Stimulated activated CD4-positive, alpha-beta T cell treated with anti-CD3 and anti-CD28 coated beads, Interleukin-4, amount 100 ng/mL, for 1 hour (primary cell): ENCODE results near the gene RFTN1.

ENCODE experiments used
- DNase-seq: peaks from one replicate; pipeline ENCODE4 v3.0.0-alpha.2; 2020

The RFTN1 gene

DNA sequence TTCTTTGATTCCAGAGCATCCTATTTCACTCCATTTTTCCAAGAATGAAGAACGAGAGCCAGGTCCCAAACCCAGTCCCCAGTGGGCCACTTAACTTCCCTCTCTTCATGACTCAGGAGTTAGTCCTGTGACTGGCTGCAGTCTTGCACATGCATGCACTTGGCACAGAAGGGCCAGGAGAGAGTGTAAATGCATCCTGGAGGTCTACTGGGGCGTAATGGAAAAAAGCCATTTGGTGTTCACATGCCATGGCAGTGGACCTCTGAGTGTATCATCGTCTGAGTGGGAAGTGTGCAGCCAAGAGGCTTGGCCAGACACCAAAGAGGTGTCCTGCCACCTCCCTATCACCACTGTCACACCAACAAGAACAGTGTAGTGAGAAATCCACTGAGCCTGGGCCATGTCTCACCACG lies 15.1 kb upstream of the RFTN1 start:
- no peak for DNase-seq

DNA sequence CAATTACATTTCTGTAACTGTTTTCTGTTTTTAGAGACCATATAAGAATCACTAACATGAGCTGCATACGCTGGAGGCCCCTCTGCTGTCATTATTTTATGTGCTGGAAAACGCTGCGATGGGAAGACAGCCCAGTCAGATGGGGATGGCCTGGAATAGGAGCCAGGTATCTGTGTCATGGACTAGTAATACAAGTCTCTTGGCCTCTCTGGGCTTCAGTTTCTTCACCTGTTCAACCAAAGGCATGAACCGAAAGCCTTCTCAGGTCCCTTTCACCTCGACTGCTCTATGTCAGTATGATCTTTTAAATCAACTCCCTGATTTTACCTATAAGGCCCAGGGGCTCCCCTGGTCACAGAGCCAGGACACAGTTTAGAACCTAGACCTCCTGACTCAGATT lies 14.6 kb upstream of the RFTN1 start:
- DNase-seq = no peak

DNA sequence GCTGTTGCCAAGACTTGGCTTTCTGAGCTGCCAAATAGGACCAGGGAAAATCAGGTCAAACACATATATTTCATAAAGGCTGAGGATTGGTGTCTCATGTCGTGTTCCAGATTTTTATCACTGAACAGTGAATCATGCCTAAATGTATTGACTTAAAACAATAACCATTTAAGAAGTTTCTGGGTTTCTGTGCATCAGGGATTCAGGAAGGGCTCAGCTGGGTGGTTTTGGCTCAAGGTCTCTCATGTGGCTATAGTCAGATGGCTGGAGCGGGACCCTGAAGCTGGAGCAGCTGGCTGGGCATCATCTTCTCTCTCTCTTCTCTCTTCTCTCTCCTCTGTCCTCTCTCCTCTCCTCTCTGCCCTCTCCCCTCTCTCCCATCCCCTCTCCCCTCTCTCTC lies 10.7 kb upstream of the RFTN1 start:
- DNase-seq = no peak

DNA sequence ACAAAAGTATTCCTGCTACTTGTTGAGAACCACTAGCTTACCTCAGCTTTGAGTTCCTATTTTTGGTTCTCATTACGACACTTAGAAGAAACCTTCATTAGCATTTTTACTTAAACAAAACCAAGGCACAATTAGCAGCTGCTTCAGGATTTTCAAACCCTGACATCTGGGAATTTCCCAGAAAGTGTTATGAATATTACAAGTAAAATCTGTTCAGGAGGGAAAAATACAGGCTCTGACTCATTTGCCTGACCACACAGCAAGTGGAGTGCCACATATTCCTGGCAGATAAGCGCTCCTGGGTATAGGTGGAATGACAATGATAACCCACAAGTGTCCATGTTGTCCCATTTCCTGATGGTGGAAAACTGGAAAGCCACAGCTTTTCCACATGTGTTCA lies 10.3 kb upstream of the RFTN1 start:
- no peak for DNase-seq

DNA sequence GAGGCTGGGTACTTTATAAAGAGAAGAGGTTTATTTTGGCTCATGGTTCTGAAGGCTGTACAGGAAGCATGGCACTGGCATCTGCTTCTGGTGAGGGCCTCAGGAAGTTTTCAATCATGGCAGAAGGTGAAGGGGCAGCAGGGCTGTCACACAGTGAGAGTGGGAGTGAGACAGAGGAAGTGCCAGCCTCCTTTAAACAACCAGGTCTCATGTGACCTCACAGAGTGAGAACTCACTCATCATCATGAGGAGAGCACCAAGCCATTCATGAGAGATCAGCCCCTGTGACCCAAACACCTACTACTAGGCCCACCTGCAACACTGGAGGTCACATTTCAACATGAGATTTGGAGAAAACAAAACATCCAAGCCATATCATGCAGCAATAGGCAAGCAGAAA lies 9.3 kb upstream of the RFTN1 start:
- no peak for DNase-seq

DNA sequence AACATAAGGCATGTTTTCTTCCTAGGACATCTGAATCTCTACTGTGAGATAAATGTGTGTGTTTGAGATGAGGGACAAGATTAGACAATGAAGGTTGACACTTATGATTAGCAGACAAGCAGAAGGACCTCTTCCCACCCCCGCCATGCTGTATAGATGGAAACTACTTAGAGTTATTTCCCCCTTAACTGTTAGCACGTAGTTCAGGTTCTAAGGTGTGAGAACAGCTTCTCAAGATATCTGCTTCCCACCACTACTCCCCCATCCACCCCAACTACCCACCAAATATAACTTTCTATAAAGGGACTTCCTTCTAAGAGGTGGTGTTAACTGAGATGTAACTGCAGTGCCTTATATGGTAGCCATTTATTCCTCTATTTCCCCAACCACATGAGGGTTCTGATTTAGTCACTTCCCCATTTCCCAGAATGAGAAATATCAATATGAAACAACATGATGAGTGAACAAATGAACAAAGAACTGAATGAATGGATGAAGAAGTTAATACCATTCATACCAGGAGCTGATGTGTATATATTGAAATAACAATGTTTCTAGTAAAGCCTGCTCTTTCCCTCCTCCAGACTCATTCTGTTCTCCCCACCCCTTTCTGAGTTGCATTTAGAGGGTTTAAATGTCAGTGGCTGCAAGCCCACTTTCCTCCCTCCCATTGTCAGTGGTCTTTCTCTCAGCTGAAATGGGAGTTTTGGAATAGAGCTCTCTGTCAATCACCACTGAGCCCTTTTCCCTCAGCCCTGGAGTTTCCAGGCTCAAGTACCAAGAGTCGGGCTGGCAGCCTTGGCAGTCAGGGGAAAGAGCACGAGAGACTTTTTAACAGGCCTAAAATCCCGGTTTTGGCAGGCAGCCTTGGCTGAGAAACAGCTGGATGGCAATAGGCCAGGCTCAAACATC lies 7.7 kb upstream of the RFTN1 start:
- no peak for DNase-seq

DNA sequence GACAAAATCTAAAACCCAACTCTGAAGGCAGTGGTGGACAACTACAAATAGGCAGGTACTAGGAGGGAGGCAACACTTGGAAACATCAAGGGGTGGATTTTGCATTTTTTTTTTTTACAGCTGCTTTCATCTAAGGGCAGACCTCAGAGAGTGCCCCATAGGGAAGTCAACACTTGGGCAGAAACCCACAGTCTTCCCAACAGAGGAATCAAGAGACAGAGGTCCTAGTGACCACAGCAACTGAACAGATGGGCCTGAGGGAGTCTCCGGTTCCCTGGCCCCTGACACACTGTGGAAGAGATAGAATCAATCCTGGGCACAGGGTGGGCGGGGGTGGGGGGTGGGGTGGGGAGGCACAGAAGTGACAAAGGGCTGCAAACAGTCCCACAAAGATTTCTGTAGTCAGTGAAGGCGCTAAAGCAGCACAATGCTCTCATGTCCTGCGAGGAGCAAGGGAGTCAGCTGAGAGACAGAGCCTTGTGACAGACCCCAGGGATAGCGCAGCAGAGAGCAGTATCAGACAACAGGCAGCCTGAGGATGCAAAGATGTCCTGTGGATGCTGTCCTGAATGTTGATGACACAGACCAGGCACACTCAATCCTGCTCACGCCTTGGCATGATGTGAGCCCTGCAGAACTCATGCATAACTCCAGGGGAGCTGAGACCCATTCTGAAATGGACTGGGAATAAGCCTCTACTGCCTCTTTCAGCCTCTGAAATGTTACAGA lies 6.9 kb upstream of the RFTN1 start:
- no peak for DNase-seq

DNA sequence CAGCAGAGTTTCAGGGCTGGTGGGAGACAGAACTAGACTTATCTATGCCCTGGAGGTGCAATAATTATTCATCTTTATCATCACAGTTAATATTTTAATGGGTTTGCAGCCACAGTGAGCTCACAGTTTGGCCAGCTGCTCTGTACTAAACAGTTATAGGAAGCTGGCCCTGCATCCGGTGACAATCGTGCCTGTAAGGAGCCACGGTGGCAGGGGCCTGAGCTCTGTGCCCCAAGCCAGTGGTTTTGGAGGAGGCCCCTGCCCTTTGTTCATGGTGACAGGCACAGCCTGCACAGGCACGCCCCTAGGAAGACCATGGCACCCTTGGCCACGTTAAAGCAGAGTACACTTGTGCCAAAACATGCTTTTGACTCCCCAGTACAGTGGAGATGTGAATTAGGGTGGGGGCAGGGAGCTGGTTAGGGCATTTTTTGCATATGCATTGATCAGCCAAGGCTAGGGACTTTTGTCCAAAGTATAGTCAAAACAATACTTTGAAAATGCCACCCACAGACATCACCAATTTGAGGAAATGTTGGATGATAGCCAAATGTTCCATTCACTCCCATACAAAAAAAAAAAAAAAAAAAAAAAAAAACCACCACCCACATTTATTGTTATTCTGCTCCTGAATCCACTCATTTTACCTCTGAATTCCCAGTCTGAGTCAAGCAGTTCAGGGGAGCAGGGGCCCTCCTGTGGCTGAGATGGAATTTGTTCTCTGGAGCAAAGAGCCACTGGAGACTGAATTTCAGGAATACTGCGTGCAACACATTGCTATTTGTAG lies 3.4 kb upstream of the RFTN1 start:
- DNase-seq = no peak

DNA sequence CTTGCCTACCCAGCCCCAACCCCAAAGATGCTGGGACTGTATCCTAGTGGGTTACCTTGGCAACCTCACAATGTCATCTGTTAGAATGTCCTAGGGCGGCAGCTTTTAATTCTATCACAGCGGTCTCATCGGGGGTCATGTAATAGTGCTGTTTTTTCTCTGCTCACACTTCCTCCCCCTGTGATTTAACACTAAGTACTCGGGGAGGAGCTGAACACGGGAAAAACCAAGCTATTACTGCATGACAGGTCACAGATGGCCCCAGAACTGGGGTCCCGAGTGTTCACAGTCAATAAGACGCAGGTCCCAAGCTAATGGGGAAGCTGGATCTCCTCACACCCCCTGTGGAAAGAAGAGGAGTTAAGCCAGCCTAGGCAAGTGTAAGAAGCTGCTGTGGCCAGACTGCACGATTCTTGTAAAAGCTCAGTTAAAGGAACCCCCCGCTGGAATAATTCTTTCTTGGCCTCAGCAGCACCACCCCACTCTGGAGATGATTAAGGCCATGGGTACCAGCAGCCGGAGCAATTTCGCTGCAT lies 2.5 kb upstream of the RFTN1 start:
- no peak for DNase-seq

DNA sequence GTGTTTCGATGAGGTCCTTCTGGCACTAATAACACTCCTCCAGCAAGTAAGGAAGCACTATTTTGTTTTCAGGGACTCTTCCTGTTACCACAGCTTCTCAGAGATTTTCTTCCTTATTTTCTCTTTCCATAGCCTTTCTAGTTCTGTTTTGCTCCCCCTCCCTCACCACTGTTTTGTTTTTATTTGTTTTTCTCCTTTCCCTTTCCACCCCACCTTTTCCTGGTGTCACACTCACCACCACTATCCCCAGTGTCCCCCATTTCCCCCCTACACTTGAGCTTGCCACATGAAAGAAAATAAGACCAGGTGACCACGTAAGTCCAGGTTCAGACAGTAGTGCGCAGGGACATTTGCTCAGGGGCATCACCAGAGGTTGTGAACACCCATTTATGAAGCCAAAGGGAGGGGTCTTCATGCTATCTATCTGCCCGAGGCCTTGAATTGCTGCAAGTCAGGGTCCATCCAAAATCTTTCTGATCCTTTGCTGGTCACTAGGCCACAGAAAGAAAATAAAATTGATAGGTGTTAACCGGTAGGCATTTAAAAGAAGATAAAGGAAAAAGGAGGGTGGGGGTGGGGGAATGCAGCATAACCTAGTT lies 1.4 kb upstream of the RFTN1 start:
- DNase-seq = no peak

DNA sequence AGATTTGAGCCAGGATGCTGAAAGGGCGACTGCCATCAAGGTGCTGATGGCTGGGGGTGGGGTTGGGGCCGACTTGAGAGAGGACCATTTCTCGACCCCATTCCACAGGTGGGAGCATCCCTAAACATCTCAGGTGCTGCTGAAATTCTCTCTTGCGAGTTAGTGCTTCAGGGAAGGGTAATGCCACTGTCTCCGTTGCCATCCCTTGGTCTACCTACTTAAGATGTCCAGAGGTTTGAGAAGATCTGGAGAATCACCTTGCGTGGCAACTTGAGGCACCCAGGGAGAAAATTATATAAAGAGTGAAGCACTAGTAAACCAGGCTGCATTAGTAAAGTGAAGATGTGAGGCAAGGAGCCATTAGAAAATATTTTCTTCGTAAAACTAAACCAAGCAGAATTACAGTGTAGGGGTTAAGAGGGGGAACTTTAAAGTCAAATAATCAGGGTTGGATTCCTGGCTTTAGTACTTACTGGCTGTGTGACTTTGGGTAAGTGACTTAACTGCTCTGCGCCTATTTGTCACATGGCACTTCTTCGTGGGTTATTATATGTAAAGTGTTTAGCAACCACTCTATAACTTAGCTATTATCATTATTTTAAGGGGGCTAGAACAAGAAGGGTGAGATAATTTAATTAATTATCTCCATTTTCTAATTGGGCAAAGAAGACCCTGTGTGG lies 662 bp upstream of the RFTN1 start:
- no peak for DNase-seq

DNA sequence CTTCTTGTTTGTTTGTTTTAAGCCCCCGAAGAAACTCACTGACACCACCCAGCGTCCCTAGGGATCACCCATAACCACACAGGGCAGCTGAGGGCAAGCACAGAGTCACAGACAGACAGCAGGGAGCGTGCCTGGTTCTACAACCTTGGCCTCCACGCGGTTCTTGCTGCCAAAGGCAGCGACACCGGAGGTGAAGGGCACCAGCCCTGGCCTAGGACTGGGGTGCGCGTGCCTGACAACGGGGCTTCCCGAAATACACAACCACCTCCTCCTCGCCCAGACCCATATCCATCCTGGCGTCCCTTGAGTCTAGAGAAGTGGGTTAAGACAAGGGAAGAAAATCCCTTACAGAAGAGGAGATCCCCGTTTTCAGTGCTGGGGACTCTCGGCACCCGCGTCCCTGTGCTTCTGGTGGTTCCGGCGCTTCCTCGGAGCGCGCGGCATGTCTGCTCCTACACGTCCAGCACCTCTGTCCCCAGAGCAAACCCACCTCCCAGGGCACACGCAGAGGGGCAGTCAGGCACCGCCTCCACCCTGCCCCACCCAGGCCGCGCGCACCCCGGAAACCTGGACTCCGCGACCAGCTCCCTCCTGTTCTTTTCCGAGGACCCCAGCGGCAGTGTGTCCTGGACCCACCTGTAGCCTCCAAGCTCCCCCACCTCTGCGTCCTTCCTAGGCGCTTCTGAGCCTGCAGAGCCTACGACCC lies 911 bp downstream of the RFTN1 start:
- DNase-seq = peak; percentile 53

DNA sequence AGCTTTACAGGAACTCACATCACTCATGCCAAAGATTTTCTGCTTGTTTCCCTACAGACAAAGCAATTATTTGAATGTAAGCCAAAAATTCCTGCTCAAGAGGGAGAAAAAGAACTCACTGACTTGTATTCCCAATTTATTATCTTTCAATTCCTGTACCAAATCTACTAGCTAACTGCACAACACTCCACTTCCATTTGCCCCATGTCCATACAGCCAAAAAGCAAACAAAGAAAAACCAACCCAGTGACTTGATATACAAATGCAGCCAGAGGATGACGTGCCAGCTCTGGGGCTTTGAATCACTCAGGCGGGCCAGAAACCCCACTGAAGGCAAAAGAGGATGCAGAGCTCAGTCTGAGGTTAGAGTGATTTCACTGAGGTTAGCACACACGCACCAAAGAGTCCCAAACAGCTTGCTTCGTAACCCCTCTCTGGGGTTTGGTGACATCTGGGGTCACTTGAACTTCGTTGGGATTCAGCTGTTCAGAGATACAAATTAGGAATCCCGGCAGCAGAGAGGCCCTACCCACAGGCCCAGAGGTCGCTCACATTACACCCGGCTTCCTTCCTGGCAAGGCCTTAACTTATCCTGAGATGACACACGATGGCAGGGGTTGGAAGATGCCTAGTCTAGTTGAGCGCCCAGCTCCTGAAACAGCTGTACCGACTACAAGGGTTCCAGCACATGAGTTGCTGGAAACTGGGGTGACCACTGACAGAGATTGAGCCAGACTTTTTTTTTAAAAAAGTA lies 1.6 kb downstream of the RFTN1 start:
- DNase-seq = peak; percentile 66

DNA sequence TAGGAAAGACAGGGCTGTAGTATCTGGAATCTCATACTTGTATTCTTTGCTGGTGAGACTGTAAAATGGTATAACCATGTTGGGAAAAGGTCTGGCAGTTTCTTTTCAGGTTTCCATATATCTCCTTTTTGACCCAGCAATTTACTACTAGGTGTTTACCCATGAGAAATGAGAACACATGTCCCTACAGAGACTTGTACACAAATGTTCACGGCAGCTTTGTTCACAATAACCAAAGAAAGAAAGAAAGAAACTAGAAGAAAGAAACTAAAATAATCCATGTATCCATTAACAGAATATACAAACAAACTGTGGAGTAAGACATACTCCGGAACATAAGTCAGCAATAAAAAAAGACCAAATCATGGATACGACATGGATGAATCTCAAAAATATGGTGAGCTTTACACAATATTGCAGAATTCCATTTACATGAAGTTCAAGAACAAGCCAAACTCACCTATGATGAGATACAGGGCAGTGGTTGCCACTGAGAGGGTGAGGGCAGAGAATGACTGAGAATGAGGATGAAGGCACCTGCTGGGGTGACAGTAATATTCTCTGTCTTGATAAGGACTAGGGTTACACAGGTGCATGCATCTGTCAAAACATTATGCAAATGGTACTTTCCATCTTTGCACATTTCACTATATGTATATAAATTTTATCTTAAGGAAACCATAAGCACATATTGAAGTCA lies 2.7 kb downstream of the RFTN1 start:
- DNase-seq = no peak

DNA sequence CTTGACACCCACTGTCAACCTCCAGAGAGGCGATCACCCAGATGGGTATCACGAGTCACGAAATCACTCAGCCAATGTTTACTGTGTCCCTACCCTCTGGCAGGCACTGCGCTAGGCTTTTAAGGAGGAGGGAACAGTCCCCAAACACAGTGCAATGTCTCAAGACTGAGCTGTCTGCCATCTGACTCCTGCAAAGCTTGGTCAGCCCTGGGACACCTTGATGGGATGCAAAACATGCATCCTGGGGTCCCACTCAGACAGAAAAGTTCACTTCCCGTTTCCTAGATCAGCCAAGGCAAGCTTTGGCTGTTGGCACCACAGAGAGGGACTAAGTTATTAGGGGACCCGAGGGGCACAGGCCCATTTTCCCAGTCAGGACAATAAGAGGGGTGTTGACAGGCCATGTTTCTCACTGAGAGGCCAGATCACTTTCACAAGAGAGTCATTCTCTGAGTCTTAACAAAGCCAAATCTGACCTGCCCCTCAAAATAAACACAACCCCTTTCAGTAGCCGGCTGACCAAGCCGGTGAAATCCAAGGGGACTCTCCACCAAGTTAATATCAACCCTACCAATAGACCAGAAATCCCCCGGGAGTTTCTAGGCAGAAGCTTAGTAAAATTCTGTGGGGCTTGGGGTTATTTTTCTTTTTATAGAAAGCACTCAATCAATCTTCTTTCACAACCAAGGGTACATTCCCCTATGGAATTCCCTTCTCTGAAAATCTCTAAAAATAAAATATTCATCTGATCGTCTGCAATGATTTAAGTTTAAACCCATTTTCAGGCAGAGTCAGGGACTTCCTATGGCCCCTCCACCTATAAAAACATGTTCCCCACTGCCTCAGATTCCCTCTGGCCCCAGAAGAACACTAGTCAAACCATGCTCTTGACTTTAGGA lies 3.5 kb downstream of the RFTN1 start:
- no peak for DNase-seq

DNA sequence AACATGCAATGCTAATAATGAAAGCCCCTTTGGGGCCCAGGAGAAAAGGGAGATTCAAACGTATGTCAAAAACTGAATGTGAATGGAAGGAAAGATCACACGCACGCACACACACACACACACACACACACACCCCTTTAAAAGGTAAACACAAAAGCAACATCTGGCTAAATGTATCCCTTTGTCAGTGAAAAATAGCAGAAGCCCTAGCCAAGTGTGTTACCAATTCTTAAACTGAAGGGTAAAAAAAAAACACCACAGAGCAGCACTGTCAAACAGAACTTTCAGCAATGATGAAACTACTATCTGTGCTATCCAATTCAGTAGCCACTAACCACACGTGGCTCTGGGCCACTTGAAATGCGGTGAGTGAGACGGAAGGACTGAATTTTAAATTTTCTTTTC lies 4.9 kb downstream of the RFTN1 start:
- DNase-seq = no peak

DNA sequence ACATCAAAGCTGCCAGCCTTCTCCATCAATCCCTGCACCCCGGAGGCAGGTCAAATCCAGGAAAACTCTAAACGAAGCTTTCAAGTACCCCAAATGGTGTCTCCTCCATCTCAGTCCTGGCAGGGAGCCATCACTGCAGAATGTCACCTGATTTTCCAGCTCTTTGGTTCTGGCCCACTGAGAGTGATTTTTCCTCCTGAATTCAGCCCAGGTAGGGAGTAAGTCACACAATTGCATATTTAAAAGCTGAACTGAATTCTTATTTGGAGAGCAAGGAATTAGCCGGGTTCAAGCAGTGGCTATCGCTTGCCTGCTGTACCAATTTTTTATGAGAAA lies 5.3 kb downstream of the RFTN1 start:
- no peak for DNase-seq

DNA sequence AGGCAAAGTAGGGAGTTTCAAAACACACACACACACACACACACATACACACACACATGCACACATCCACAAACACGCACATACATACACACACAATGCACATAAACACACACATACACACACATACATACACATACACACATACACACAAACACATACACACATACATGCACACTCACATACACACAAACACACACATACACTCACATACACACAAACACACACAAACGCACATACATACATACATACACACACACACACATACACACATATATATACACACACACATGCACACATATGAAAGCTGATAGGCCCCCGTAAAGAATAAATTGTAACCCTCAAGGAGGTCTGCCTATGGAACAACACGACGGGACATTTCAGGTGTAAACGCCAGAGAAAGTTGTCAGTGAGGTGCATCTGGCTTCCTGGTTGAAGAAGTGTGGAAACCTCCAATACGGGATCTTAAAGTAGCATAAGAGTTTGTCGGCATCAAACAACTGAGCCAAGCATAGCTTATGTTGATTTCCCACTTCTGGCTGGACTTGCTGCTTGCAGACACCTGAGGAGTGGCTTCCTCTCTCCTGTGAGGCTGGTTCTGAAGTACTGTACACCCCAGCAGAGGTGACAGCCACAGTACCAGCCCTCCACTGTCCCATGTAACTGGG lies 5.8 kb downstream of the RFTN1 start:
- no peak for DNase-seq
